Mucosa of descending colon (tissue), 3 donors: Measurements from ENCODE around the gene AGAP1. TPM values are rescaled to one million over a fixed set of nuclear protein-coding genes. Genes with fewer than 3 reads are reported as not detected.

ENCODE experiments used
- ATAC-seq: fragments of 200-7000 bp; cut with Tn5 transposase; one replicate; pipeline ENCODE4 v1.9.1; 2020; ENCODE audit warnings: mild to moderate bottlenecking, moderate library complexity
- DNase-seq, 3 donors: peaks; one replicate each; pipeline ENCODE4 v3.0.0-alpha.2; 2020
- H3K36me3 ChIP-seq: fragments of 200-600 bp; one replicate; pipeline ENCODE4 v1.8.0; 2021; ENCODE audit warnings: low read depth, mild to moderate bottlenecking
- H3K4me1 ChIP-seq: fragments of 200-600 bp; one replicate; pipeline ENCODE4 v1.8.0; 2021; ENCODE audit warnings: low read depth, mild to moderate bottlenecking
- H3K4me3 ChIP-seq: fragments of 200-600 bp; one replicate; pipeline ENCODE4 v1.8.0; 2021; ENCODE audit warnings: mild to moderate bottlenecking
- H3K9me3 ChIP-seq: fragments of 200-600 bp; one replicate; pipeline ENCODE4 v1.8.0; 2021; ENCODE audit warnings: mild to moderate bottlenecking
- CTCF ChIP-seq: fragments of 200-600 bp; IDR thresholded peaks from one replicate; pipeline ENCODE4 v1.8.0; 2022; ENCODE audit warnings: antibody characterized with exemption, mild to moderate bottlenecking
- intact Hi-C, 2 donors: fragments of 100-400 bp; cut with DNase I in 1 of 2; cut with micrococcal nuclease in 1 of 2; formaldehyde crosslinking; loops; one replicate each; pipeline versions ENCODE4 v1.11.0 to v1.11.1; 2022; cut with DNase I, micrococcal nuclease
- total RNA-seq, 3 donors: library from RNA; stranded (reverse); fragmentation: NEBNext Ultra II Directional in 2 of 3; extraction: Animal tissue kit (Norgen Biotek cat#: 25700) in 2 of 3; gene quantifications; one replicate each; pipeline versions ENCODE4 v1.2.1 to v1.2.4, GENCODE V29; 2021 to 2023
- donor health status: DM: no; HTN: no; CAD: no; lungs with moderate emphysema.
- donor health status: DM: no; HTN: no; CAD: no.
- donor health status: DM: no; HTN: yes; CAD: no.

Gene AGAP1
- total RNA-seq, 3 donors from 2014 or later: 68.1 to 112 (median 88.9) TPM

- no peaks in the 10 kb centered on the region for H3K9me3 ChIP-seq
- ATAC-seq: no peak
- intact Hi-C loops: no loop called here
- no peak overlapping the region for H3K4me3 ChIP-seq
- peaks cover 26% of the 10 kb centered on the region for H3K4me1 ChIP-seq
- TF ChIP-seq CTCF: no peak
- no peak for DNase-seq
- no peaks in the 10 kb centered on the region for H3K36me3 ChIP-seq
These were observed 667.7 kb downstream of the AGAP1 start for GRCh38 chr2:236161531-236161930.

GRCh38 chr2:236162031-236162845 lies 668.4 kb downstream of the AGAP1 start:
- intact Hi-C loops: no loop called here
- Histone ChIP-seq H3K4me3 (no peak overlapping the region), H3K9me3 (no peaks in the 10 kb centered on the region), H3K36me3 (no peaks in the 10 kb centered on the region), H3K4me1 (peaks cover 33% of the 10 kb centered on the region)
- ATAC-seq (no peak), DNase-seq (no peak)
- TF ChIP-seq CTCF: no peak

- TF ChIP-seq CTCF: no peak
- ATAC-seq: no peak
- no peak for DNase-seq
- H3K36me3 ChIP-seq: no peaks in the 10 kb centered on the region
- intact Hi-C loops: no loop called here
- no peak overlapping the region for H3K4me3 ChIP-seq
- H3K9me3 ChIP-seq: no peaks in the 10 kb centered on the region
- peaks cover 37% of the 10 kb centered on the region for H3K4me1 ChIP-seq
These were observed 669.1 kb downstream of the AGAP1 start for GRCh38 chr2:236162882-236163470.

- peaks cover 44% of the 10 kb centered on the region for H3K4me1 ChIP-seq
- ATAC-seq: peak; percentile 12
- no peak for TF ChIP-seq CTCF
- intact Hi-C loops: no loop called here
- DNase-seq: no peak
- no peak overlapping the region for H3K4me3 ChIP-seq
- H3K9me3 ChIP-seq: no peaks in the 10 kb centered on the region
- no peaks in the 10 kb centered on the region for H3K36me3 ChIP-seq
These were observed 669.8 kb downstream of the AGAP1 start for GRCh38 chr2:236163471-236164200.

- ATAC-seq: no peak
- no peak for DNase-seq
- peaks cover 49% of the 10 kb centered on the region for H3K4me1 ChIP-seq
- no peaks in the 10 kb centered on the region for H3K36me3 ChIP-seq
- no peaks in the 10 kb centered on the region for H3K9me3 ChIP-seq
- intact Hi-C loops: no loop called here
- no peak overlapping the region for H3K4me3 ChIP-seq
- no peak for TF ChIP-seq CTCF
These were observed 670.5 kb downstream of the AGAP1 start for GRCh38 chr2:236164201-236164924.
